ENCODE results near the gene SGMS1. TPM values are rescaled to one million over a fixed set of nuclear protein-coding genes. Genes with fewer than 3 reads are reported as not detected.

Gene SGMS1
- total and polyA plus RNA-seq, 7 donors, result 3.5 to 81.3 (median 55.7) TPM

- TF ChIP-seq POLR2A (IDR thresholded peaks at IDR 0.05) (no peak), POLR2AphosphoS5 (IDR thresholded peaks at IDR 0.05) (no peak), EP300 (IDR thresholded peaks at IDR 0.05) (no peak), CTCF (IDR thresholded peaks at IDR 0.05) (no peak)
- intact Hi-C loops (cut with DNase I), result no loop called here
- DNase-seq, result no peak
- Histone ChIP-seq H3K27ac (no peak overlapping the region), H3K36me3 (no peaks in the 10 kb centered on the region), H3K4me3 (no peak overlapping the region), H3K27me3 (no peaks in the 10 kb centered on the region), H3K4me1 (peaks cover 0 to 29% (median 25%) of the 10 kb centered on the region in 4 donors), H3K9me3 (no peaks in the 10 kb centered on the region)
Measured at GRCh38 chr10:50472914-50473313, 150.8 kb downstream of the SGMS1 start.

DNA sequence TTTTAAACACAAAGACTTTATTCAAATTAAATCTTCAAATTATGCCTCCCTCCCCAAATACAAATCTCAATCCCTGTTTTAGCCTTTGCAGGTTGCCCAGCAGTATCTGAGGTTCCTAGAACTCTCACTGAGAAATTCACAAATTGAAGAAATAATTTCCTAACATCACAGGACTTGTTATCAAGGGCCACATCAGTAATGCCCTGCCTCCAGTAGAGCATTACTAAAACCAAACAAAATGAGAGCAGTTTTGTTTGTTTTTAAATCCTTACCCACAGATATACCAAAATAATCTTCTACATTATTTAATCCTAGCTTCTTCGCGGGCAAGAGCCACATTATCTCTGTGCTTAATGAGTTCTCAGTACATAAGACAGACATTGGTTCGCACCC, 152.2 kb downstream of the SGMS1 start:
- Histone ChIP-seq H3K4me1 (peaks cover 0 to 29% (median 25%) of the 10 kb centered on the region in 4 donors), H3K27me3 (no peaks in the 10 kb centered on the region), H3K9me3 (no peaks in the 10 kb centered on the region), H3K36me3 (no peaks in the 10 kb centered on the region), H3K27ac (no peak overlapping the region), H3K4me3 (no peak overlapping the region)
- intact Hi-C loops (cut with DNase I), result no loop called here
- 64 to 82% methylated on average over 3 of the region's 3 CpGs for WGBS, 2 donors
- TF ChIP-seq POLR2A (IDR thresholded peaks at IDR 0.05) (no peak), POLR2AphosphoS5 (IDR thresholded peaks at IDR 0.05) (no peak), CTCF (IDR thresholded peaks at IDR 0.05) (no peak), EP300 (IDR thresholded peaks at IDR 0.05) (no peak)
- DNase-seq, result no peak

GRCh38 chr10:50470798-50471582, 152.8 kb downstream of the SGMS1 start:
- Histone ChIP-seq H3K9me3 (no peaks in the 10 kb centered on the region), H3K36me3 (no peaks in the 10 kb centered on the region), H3K27me3 (no peaks in the 10 kb centered on the region), H3K4me3 (no peak overlapping the region), H3K4me1 (peaks cover 0 to 29% (median 25%) of the 10 kb centered on the region in 4 donors), H3K27ac (no peak overlapping the region)
- intact Hi-C loops (cut with DNase I), result no loop called here
- DNase-seq, result no peak
- no peak for TF ChIP-seq POLR2AphosphoS5 (IDR thresholded peaks at IDR 0.05)
- TF ChIP-seq CTCF (IDR thresholded peaks at IDR 0.05), result no peak
- TF ChIP-seq EP300 (IDR thresholded peaks at IDR 0.05), result no peak
- no peak for TF ChIP-seq POLR2A (IDR thresholded peaks at IDR 0.05)
- WGBS, 2 donors, result 41 to 70% methylated on average over 6 of the region's 6 CpGs

- no peaks in the 10 kb centered on the region for H3K36me3 ChIP-seq
- H3K4me1 ChIP-seq, result peaks cover 0 to 29% (median 25%) of the 10 kb centered on the region in 4 donors
- intact Hi-C loops (cut with DNase I), result no loop called here
- no peak overlapping the region for H3K27ac ChIP-seq
- TF ChIP-seq POLR2A (IDR thresholded peaks at IDR 0.05) (no peak), EP300 (IDR thresholded peaks at IDR 0.05) (no peak), CTCF (IDR thresholded peaks at IDR 0.05) (no peak), POLR2AphosphoS5 (IDR thresholded peaks at IDR 0.05) (no peak)
- H3K27me3 ChIP-seq, result no peaks in the 10 kb centered on the region
- no peak for DNase-seq
- no peak overlapping the region for H3K4me3 ChIP-seq
- no peaks in the 10 kb centered on the region for H3K9me3 ChIP-seq
Measured at GRCh38 chr10:50470345-50470744, 153.4 kb downstream of the SGMS1 start.

DNA sequence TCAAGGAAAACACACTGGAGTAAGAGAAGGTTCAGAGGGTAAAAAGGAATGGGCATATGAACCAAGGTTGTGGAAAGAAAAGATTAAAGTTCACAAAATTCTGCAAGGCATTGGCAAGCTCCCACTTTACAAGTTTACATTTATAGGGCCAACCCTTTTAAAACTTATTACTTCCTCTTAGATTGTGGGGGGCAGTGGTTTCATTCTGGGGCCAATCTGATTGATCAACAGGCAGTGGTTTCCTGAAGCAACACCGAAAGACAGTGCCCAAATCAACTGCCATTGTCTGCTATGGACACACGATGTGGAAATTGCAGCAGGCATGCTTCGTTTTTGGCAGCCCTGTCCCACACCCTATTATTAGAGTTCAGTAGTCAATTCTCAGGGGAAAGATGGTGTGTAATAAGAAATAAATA, 154.0 kb downstream of the SGMS1 start:
- peak; percentile 55 for DNase-seq
- Histone ChIP-seq H3K9me3 (no peaks in the 10 kb centered on the region), H3K27ac (no peak overlapping the region), H3K27me3 (no peaks in the 10 kb centered on the region), H3K36me3 (no peaks in the 10 kb centered on the region), H3K4me3 (no peak overlapping the region), H3K4me1 (peaks cover 0 to 29% (median 25%) of the 10 kb centered on the region in 4 donors)
- WGBS, 2 donors, result 8 to 12% methylated on average over 3 of the region's 3 CpGs
- TF ChIP-seq CTCF (IDR thresholded peaks at IDR 0.05) (no peak), POLR2A (IDR thresholded peaks at IDR 0.05) (no peak), EP300 (IDR thresholded peaks at IDR 0.05) (no peak)
- intact Hi-C loops (cut with DNase I), result no loop called here
